ENCODE data around the gene E4F1.
"Not testable (repeated sequence)": the region's sequence is repeated elsewhere in the genome, so short reads cannot be mapped to it uniquely, and the experiment has no call there.

The E4F1 gene

GRCh38 chr16:2190659-2191445 is 32.5 kb upstream of the E4F1 start:
- no peak for DNase-seq

- DNase-seq = no peak
Observed at GRCh38 chr16:2191446-2191706, 32.0 kb upstream of the E4F1 start.

- no peak for DNase-seq
Observed at GRCh38 chr16:2194166-2194834, 29.1 kb upstream of the E4F1 start.

GRCh38 chr16:2194852-2195321 is 28.5 kb upstream of the E4F1 start:
- peak; percentile 25 to 44 for DNase-seq

GRCh38 chr16:2195322-2196161 is 27.8 kb upstream of the E4F1 start:
- no peak for DNase-seq

- DNase-seq = no peak
Observed at GRCh38 chr16:2196162-2196980, 27.0 kb upstream of the E4F1 start, which contains the start of gene CASKIN1. Gene CASKIN1 (minus strand): TSS chr16:2196605. CDS start chr16:2196432, 173 bp downstream.

- DNase-seq = no peak
Observed at GRCh38 chr16:2196981-2197511, 26.3 kb upstream of the E4F1 start.

GRCh38 chr16:2197765-2198164 is 25.6 kb upstream of the E4F1 start:
- no peak for DNase-seq

GRCh38 chr16:2198283-2198682 is 25.1 kb upstream of the E4F1 start:
- DNase-seq = no peak

GRCh38 chr16:2199095-2199494 is 24.3 kb upstream of the E4F1 start:
- no peak for DNase-seq

- DNase-seq = no peak
Observed at GRCh38 chr16:2199621-2200139, 23.7 kb upstream of the E4F1 start.

- DNase-seq = no peak
Observed at GRCh38 chr16:2200313-2200712, 23.1 kb upstream of the E4F1 start.

GRCh38 chr16:2203119-2203688 is 20.2 kb upstream of the E4F1 start:
- not testable (repeated sequence) for DNase-seq

GRCh38 chr16:2204416-2205103 is 18.8 kb upstream of the E4F1 start:
- no peak for DNase-seq

- peak; percentile 87 to 98 for DNase-seq
Observed at GRCh38 chr16:2205104-2205966, 18.1 kb upstream of the E4F1 start, which contains the start of gene MLST8. Gene MLST8 (plus strand): TSS chr16:2205454. CDS start chr16:2206086, 632 bp downstream.

- no peak for DNase-seq
Observed at GRCh38 chr16:2205967-2206313, 17.5 kb upstream of the E4F1 start.

- DNase-seq = no peak
Observed at GRCh38 chr16:2206420-2206779, 17.0 kb upstream of the E4F1 start.

- DNase-seq = no peak
Observed at GRCh38 chr16:2206780-2207433, 16.5 kb upstream of the E4F1 start.

GRCh38 chr16:2207872-2208271 is 15.5 kb upstream of the E4F1 start:
- DNase-seq = no peak

- DNase-seq = no peak
Observed at GRCh38 chr16:2208308-2208707, 15.1 kb upstream of the E4F1 start.
